ENCODE measurements around the gene C3orf20. TPM values are rescaled to one million over a fixed set of nuclear protein-coding genes. Genes with fewer than 3 reads are reported as not detected.
"Not testable (repeated sequence)": the region's sequence is repeated elsewhere in the genome, so short reads cannot be mapped to it uniquely, and the experiment has no call there.

The C3orf20 gene
- total RNA-seq, 1 donor from 2014 or later: 0.13 TPM

DNA sequence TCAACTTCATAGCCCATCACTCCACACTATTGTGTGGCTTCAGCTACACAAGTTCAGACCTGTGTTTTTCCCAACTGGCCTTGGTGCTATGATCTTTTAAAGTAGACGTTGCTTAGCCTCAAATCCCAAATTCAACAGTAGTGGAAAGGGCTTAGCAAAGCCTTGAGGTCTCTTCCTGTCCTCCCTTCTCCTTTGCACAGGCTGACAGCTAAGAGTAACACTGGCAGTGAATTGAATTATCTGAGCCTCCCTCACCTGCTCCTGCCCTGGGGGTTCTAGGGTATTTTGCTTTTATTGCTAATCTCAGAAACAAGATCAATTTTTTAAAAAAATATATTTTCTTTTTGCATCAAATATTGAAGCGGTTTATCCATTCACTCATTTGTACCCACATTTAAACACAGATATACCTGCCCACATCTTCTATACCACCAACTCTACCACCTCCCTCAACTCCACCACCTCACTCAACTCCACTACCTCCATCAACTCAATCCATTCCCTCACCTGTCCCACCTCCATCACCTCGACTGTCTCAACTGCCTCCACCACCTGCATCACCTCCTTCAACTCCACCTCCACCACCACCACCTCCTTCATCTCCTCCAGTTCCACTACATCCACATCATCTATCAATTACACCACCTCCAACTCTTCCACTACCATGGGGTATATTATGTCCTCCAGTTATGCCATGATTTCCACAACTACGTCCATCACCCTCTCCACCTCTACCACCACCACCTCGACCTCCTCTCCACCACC is 133.7 kb downstream of the C3orf20 start:
- no peak for DNase-seq (ENCODE audit: low spot score)
- no peak for ATAC-seq

DNA sequence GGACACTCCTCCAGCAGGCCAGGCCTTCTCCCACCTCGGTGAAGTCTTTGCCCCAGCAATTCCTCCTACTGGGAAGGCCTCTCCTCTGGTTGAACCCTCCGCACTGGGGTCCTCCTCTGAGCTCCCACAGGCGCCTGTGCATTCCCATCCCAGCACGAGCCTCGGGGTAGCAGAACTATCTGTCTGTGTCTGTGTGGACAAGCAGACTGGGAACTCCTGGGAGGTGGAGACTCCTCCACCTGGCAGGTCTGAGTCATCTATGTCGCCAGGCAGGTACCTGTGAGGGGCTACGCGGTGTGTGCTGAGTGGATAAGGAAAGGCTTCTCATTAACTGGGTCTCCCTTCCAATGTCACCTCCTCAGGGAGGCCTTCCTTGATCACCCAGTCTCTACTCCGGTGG is 134.7 kb downstream of the C3orf20 start:
- not testable (repeated sequence) for ATAC-seq; DNase-seq (ENCODE audit: low spot score)

DNA sequence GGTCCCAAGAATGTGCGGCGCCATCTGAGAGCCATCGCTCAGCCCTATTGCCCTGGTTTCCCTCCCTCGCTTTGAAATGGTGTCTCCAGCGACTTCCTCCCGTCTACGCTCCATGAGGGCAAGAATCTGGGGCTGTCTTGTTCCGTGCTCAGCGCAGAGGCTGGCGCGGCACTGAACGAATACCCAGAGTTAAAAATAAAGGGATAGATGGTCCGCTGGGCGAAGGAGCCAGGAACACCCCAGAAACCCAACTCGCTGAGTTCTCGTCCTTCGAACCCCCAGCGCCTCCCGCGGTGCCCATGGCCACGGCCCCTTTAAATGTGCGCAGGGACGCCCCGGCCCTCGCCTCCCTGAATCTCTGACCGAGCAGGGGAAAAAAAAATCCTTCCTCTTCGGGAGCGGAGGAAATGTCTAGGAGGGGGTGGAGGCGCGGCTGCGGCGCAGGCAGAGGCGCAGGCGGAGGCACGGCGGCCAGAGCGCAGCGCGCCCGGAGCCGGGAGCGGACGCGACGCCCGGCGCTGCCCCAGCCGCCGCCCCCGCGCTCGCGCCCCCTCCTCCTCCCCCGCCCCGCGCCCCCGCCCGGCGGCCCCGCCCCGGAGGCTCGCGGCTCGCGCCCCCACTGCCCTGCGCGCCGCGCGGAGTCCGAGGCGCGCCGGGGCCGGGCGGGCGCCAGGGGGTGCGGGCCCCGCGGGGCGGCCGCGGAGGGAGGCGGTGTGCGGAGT is 135.3 kb downstream of the C3orf20 start:
- ATAC-seq: peak; percentile 61
- DNase-seq (ENCODE audit: low spot score): no peak

DNA sequence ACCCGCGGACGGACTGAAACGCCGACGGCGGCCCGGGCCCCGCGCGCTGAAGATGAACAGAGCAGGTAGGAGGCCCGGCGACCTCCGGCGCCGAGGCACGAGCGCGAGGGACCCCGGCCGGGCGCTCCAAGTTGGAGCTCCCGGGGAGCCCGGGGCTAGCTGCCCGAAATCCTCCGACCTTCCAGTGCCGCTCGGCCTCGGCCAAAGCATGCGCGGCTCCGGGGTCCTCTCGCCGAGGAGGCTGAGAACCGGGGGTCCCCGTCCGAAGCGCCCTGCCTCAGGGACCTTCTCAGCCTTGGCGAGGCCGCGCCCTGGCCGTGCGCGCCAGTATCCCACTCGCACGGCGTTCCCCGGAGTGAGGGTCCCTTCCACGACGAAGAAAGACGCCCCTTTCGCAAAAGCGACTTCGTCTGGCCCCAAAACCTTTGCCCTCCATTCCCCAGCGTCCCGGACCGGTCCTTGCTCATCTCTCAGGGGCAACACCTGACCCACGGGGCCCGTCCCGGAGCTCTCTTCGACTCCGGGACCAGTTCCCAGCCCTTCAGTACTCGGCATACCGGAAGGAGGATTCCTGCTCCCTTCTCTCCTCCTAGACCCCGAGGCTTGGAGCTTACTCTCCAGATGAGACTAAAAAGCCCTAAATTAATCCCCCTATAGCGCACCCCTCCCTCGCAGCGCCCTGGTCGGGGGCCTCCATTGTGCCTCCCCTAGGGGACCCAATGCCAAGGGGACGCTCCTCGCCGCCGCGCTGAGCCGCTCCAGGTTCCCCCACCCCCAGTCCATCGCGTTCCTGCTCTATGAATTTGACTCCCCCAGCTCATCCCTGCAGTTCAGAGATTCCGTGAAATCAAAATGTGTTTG is 136.1 kb downstream of the C3orf20 start:
- ATAC-seq: no peak

DNA sequence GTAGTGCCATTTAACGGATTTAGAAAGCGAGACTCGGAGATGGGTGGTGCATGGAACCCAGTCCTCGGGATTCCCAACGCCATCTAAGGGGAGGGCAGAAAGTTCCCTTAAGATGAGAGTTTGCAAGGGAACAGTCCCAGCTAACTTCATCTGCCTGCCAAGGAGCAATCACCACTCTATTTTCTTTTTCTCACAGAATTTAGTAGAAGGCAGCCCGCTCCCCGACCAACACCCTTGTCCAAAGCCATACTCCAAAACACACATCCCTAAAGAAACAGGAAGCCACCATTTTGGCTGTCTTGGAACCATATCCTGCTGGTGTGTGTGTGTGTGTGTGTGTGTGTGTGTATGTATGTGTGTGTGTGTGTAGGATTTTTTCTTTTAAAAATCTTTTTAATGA is 136.7 kb downstream of the C3orf20 start:
- ATAC-seq (no peak), DNase-seq (ENCODE audit: low spot score) (no peak)

More for the DNA sequence above, 136.1 kb downstream of the C3orf20 start:
- no peak for DNase-seq (ENCODE audit: low spot score)

DNA sequence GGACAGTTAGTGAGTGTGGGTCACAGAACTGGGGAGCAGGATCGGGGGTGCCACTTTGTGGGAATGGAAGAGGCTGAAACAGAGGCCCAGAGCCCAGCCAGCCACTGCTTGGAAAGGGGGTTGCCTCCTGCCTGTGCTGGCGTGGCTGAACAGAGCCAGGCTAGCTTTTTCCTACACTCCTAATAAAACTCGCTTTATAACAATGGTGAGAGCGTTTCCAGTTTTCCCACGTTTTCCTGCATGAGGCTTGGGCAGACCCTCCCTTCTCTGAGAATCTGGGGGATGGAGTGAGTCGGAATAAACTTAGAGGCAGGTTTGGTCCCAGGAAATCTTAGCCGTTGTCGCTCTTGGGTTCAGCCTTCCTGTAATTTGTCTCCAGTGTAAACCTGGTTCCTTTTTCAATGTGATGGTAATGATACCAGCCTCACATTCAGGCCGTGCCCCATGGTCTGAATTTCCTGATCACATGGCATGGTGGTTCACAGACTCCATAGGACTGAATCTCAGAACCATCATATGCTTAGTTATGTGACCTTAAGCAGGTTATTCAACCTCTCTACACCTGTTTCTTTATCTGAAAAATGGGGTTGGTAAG is 137.4 kb downstream of the C3orf20 start:
- DNase-seq (ENCODE audit: low spot score): no peak
- no peak for ATAC-seq

DNA sequence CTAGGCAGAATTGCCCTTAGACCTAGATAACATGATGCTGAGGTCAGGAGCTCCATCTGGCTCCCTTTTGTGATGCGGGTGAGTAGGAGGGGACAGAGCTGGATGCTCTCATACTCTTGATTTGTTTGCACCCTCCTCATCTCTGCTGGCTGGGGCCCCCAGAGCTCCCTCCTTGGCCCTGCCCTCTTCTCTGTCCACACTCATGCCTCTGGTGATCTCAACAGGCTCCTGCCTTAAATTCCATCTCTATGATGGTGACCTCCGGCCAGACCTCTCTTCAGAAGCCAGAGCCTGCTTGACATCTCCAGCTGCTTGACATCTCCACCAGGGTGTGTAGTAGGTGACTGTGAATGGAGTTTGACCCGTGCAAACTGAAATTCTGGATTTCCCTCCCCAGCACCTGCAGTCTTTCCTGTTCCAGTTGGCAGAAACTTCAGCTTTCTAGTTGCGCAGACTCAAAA is 139.5 kb downstream of the C3orf20 start:
- no peak for DNase-seq (ENCODE audit: low spot score)
- peak; percentile 72 for ATAC-seq

DNA sequence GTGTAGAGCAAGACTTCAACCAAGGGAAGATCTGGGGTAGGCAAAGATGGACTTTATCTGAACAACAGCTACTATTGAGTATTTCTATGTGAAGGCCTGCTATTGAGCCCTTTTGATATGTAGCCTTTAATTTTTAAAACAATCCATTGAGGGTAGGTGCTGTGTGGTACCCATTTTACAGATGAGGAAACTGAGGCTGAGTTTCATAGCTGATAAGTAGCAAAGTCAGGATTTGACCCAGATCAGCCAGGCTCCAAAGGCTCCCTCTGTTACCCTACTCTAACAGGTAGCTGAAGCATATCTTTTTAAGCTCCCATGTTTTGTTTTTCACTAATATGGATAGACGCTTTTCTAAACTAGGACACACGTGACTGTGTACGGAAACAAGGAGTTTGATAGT is 141.4 kb downstream of the C3orf20 start:
- DNase-seq (ENCODE audit: low spot score) (no peak), ATAC-seq (no peak)

DNA sequence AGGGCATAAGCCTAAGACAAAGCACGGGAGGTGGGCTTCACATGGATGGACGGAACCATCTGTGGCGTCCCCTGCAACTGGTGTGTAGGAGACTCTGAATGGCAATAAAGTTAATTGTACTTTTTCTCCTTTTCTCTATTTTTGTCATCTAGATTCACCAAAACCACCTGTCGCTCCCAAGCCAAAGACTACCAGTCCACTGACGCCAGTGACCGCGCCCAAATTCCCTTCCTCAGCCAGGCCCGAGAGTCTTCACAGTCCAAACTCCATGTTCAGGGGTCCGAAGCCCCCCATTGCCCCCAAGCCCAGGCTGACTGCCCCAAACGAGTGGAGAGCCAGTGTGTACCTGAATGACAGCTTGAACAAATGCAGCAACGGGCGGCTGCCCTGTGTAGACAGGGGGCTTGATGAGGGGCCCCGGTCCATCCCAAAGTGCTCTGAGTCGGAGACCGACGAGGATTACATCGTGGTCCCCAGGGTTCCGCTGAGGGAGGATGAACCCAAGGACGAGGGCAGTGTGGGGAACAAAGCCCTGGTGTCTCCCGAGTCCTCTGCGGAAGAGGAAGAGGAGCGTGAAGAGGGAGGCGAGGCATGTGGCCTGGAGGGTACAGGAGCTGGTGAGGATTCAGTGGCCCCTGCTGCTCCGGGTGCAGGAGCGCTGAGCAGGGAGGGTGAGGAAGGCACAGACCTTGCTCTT is 144.0 kb downstream of the C3orf20 start, which contains the start of gene FGD5:
FGD5 (plus strand) TSS at position 159 of the 697 bp plus-strand sequence; CDS start at position 269, 110 bp downstream.
- DNase-seq (ENCODE audit: low spot score): no peak
- no peak for ATAC-seq

DNA sequence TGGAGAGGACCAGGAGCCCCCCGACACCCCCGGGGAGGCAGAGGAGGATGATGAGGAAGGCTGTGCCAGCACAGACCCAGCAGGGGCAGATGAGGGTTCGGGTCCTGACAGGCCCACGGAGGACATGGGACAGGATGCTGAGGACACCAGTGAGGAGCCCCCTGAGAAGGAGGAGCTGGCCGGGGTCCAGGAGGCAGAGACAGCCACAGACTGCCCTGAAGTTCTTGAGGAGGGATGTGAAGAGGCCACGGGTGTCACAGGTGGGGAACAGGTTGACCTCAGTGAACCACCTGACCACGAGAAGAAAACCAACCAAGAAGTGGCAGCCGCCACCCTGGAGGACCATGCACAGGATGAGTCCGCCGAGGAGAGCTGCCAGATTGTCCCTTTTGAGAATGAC is 144.7 kb downstream of the C3orf20 start:
- ATAC-seq (no peak), DNase-seq (ENCODE audit: low spot score) (no peak)

DNA sequence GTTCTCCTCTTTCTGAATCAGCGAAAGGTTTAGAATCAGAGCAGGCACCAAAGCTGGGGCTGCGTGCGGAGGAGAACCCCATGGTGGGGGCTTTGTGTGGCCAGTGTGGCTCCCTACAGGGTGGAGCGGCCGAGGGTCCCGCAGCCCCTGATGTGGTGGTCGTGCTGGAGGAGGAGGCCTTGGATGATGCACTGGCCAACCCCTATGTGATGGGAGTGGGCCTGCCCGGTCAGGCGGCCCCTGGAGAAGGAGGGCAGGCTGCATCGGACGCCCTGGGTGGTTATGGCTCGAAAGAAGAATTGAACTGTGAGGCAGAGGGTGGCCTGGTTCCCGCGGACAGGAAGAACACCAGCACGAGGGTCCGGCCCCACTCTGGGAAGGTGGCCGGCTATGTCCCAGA is 145.2 kb downstream of the C3orf20 start:
- DNase-seq (ENCODE audit: low spot score) (no peak), ATAC-seq (no peak)

DNA sequence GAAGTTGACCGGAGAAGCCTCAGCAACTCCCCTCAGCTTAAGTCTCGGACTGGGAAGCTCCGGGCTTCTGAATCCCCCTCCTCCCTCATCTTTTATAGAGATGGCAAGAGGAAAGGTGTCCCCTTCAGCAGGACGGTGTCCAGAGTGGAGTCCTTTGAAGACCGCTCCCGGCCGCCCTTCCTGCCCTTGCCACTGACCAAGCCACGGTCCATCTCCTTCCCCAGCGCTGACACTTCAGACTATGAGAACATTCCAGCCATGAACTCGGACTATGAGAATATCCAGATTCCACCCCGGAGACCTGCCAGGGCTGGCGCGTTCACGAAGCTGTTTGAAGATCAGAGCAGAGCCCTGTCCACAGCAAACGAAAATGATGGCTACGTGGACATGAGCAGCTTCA is 146.2 kb downstream of the C3orf20 start:
- DNase-seq (ENCODE audit: low spot score): no peak
- ATAC-seq: no peak

DNA sequence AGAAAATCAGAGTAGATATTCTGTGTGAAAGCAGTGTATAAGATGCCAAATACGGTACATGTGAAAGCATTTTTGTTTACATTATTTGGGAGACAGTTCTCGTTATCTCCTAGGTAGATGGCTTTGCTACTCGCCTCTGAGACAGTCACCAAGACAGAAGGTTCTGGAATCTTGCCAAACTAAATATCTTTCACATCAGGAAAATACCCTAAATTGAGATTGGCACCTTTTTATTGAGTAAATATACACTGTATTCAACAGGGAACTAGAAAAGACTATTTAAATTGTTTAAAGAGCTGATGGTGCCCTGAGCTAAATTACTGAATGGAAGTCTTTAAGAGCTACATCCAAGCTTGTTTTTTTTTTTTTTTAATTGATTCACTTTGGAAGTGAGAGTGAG is 147.2 kb downstream of the C3orf20 start:
- ATAC-seq: no peak
- DNase-seq (ENCODE audit: low spot score): no peak

Other genes starting within 250 kb of the C3orf20 start
- 0.40 TPM for gene GRIP2, start 134.8 kb upstream of the C3orf20 start, total RNA-seq
- gene CCDC174, start 23.4 kb upstream of the C3orf20 start, total RNA-seq: 6.4 TPM
- gene FGD5, start 143.8 kb downstream of the C3orf20 start, total RNA-seq: 4.2 TPM